IMR-90 (cell line): ENCODE measurements around the gene GTF3C6. TPM values are rescaled to one million over a fixed set of nuclear protein-coding genes. Genes with fewer than 3 reads are reported as not detected.
A peak's percentile ranks its signal among the peaks of the same experiment; 100 is the strongest.

Experiments used
- ATAC-seq: fragments of 200-7000 bp; cut with Tn5 transposase; 2 replicates; pipeline ENCODE4 v1.9.1; 2020; ENCODE audit warnings: low read depth, mild to moderate bottlenecking, moderate library complexity
- BruUV-seq: library from RNA; stranded (reverse); fragments of 400-500 nt; replicated peaks from 2 replicates; lab custom pipeline; 2021; lab: Mats Ljungman, UMichigan
- CTCF ChIA-PET: fragments of 300-600 bp; formaldehyde crosslinking; extraction: SDS; loops from one replicate; lab custom pipeline; 2021; ENCODE audit warnings: antibody characterized with exemption; lab: Yijun Ruan, JAX
- POLR2A ChIA-PET: fragments of 300-600 bp; sonication (Branson Sonifier 250); formaldehyde crosslinking; loops from one replicate; lab custom pipeline; 2022; ENCODE audit warnings: antibody characterized with exemption; ENCODE audit not compliant: unreplicated experiment; lab: Charles Lee
- DNase-seq: peaks from one replicate; pipeline ENCODE4 v3.0.0; 2013
- H2AFZ ChIP-seq: replicated peaks from 2 replicates; pipeline ENCODE3; 2013; ENCODE audit warnings: low read length, mild to moderate bottlenecking; ENCODE audit not compliant: poor library complexity
- H2AK5ac ChIP-seq: 2 replicates; pipeline ENCODE4 v1.6.1; 2013; ENCODE audit warnings: low read depth, low read length, inconsistent platforms
- H2AK9ac ChIP-seq: replicated peaks from 2 replicates; pipeline ENCODE3; 2013; ENCODE audit warnings: mild to moderate bottlenecking, low read depth, low read length, moderate library complexity; ENCODE audit not compliant: poor library complexity
- H2BK120ac ChIP-seq: 2 replicates; pipeline ENCODE4 v1.6.1; 2013; ENCODE audit warnings: low read depth, low read length, inconsistent platforms
- H2BK15ac ChIP-seq: 3 replicates; pipeline ENCODE4 v1.6.1; 2013; ENCODE audit warnings: low read depth, low read length, inconsistent platforms
- H2BK20ac ChIP-seq: 2 replicates; pipeline ENCODE4 v1.6.1; 2013; ENCODE audit warnings: low read depth, mild to moderate bottlenecking, inconsistent platforms, low read length, moderate library complexity
- H2BK5ac ChIP-seq: 2 replicates; pipeline ENCODE4 v1.6.1; 2013; ENCODE audit warnings: mild to moderate bottlenecking, low read depth, low read length, inconsistent platforms; ENCODE audit not compliant: poor library complexity, severe bottlenecking
- H3K14ac ChIP-seq: replicated peaks from 2 replicates; pipeline ENCODE4 v1.6.1; 2013; ENCODE audit warnings: low read depth, low read length, inconsistent platforms
- H3K18ac ChIP-seq: 2 replicates; pipeline ENCODE4 v1.6.1; 2013; ENCODE audit warnings: low read depth, low read length, control low read depth
- H3K23ac ChIP-seq: 2 replicates; pipeline ENCODE4 v1.6.1; 2013; ENCODE audit warnings: low read depth, low read length, inconsistent platforms
- H3K27ac ChIP-seq: 2 replicates; pipeline ENCODE4 v1.5.1; 2013; ENCODE audit warnings: mild to moderate bottlenecking, control low read depth, low read length; ENCODE audit not compliant: insufficient read depth
- H3K27me3 ChIP-seq: 2 replicates; pipeline ENCODE4 v1.6.1; 2013; ENCODE audit warnings: low read length; ENCODE audit not compliant: control insufficient read depth, insufficient read depth
- H3K36me3 ChIP-seq: 2 replicates; pipeline ENCODE4 v1.6.1; 2013; ENCODE audit warnings: low read length, mixed read lengths; ENCODE audit not compliant: control insufficient read depth, insufficient read depth
- H3K4ac ChIP-seq: 2 replicates; pipeline ENCODE4 v1.6.1; 2013; ENCODE audit warnings: low read depth, low read length, inconsistent platforms
- H3K4me1 ChIP-seq: 2 replicates; pipeline ENCODE4 v1.6.1; 2013; ENCODE audit warnings: low read length, mixed read lengths; ENCODE audit not compliant: control insufficient read depth, insufficient read depth
- H3K4me2 ChIP-seq: 2 replicates; pipeline ENCODE4 v1.6.1; 2013; ENCODE audit warnings: low read depth, mild to moderate bottlenecking, control low read depth, low read length, moderate library complexity
- H3K4me3 ChIP-seq: 2 replicates; pipeline ENCODE4 v1.5.1; 2013; ENCODE audit warnings: low read depth, mild to moderate bottlenecking, control low read depth, low read length, moderate library complexity; ENCODE audit not compliant: insufficient read depth
- H3K56ac ChIP-seq: 2 replicates; pipeline ENCODE4 v1.6.1; 2013; ENCODE audit warnings: low read length, inconsistent platforms; ENCODE audit not compliant: insufficient read depth; ENCODE audit errors: extremely low read depth
- H3K79me1 ChIP-seq, 2 experiments: 2 replicates each; pipeline ENCODE4 v1.6.1; 2013; ENCODE audit warnings: low read length in 2 of 2, inconsistent platforms in 1 of 2, low read depth in 1 of 2
- H3K9ac ChIP-seq: 2 replicates; pipeline ENCODE4 v1.6.1; 2013; ENCODE audit warnings: low read depth, low read length, control low read depth
- H3K9me1 ChIP-seq: 2 replicates; pipeline ENCODE4 v1.6.1; 2013; ENCODE audit warnings: low read length, inconsistent platforms; ENCODE audit not compliant: insufficient read depth
- H3K9me3 ChIP-seq: 2 replicates; pipeline ENCODE4 v1.6.1; 2013; ENCODE audit warnings: low read length; ENCODE audit not compliant: control insufficient read depth, insufficient read depth
- H4K20me1 ChIP-seq: 2 replicates; pipeline ENCODE4 v1.6.1; 2013; ENCODE audit warnings: low read length, inconsistent platforms; ENCODE audit not compliant: insufficient read depth
- H4K5ac ChIP-seq: 2 replicates; pipeline ENCODE4 v1.6.1; 2013; ENCODE audit warnings: mild to moderate bottlenecking, low read depth, low read length, control low read depth
- H4K8ac ChIP-seq, 2 experiments: 2 replicates each; pipeline ENCODE4 v1.6.1; 2013; ENCODE audit warnings: low read depth in 2 of 2, low read length in 2 of 2, control low read depth in 1 of 2, inconsistent platforms in 1 of 2
- H4K91ac ChIP-seq: 2 replicates; pipeline ENCODE4 v1.6.1; 2013; ENCODE audit warnings: low read depth, low read length, inconsistent platforms; ENCODE audit not compliant: insufficient read depth
- MAZ ChIP-seq: IDR thresholded peaks from 2 replicates; pipeline ENCODE4 v1.6.1; 2012; ENCODE audit warnings: low read depth, mild to moderate bottlenecking, low read length, improper control_type of control experiment, moderate library complexity, borderline replicate concordance
- RAD21 ChIP-seq: IDR thresholded peaks from 2 replicates; pipeline ENCODE4 v1.6.1; 2012; ENCODE audit warnings: low read length, improper control_type of control experiment
- SMC3 ChIP-seq: fragments of 150-350 bp; IDR thresholded peaks from 2 replicates; pipeline ENCODE4 v1.6.1; 2016; ENCODE audit warnings: low read depth, mild to moderate bottlenecking, antibody characterized with exemption, low read length, moderate library complexity
- WGBS, 2 experiments: methylation state at CpG; one replicate each; pipeline versions ENCODE4 v1.1.5 to v1.1.7; 2013; ENCODE audit warnings: missing lambda C conversion rate in 2 of 2; ENCODE audit not compliant: insufficient read length in 1 of 2; ENCODE audit errors: extremely low coverage in 2 of 2; 5-methylcytosine and 5-hydroxymethylcytosine counted together
- dilution Hi-C: fragments of 300-500 bp; cut with HindIII; formaldehyde crosslinking; loops from one replicate; pipeline ENCODE4 v1.14.3; 2018; ENCODE audit warnings: low sequenced_read_pairs; ENCODE audit not compliant: unreplicated experiment
- in situ Hi-C: fragments of 300-500 bp; cut with MboI; formaldehyde crosslinking; loops from 3 replicates; pipeline ENCODE4 v1.14.3; 2019; ENCODE audit warnings: low sequenced_read_pairs, inconsistent platforms, mixed read lengths
- intact Hi-C: fragments of 100-400 bp; cut with micrococcal nuclease; formaldehyde crosslinking; loops from 2 replicates; pipeline ENCODE4 v1.10.0; 2022
- polyA plus RNA-seq, 3 experiments: library from polyadenylated mRNA; depleted of rRNA; stranded (reverse); fragments of >200 nt; gene quantifications; 2 replicates each; pipeline ENCODE4 v1.2.3, GENCODE V29; 2012; ENCODE audit warnings: low replicate concordance in 1 of 3
- total RNA-seq: library from RNA; depleted of rRNA; stranded (reverse); fragments of >200 nt; gene quantifications from 2 replicates; pipeline ENCODE4 v1.2.3, GENCODE V29; 2012
- TF ChIP-seq, protein P1 (sequence below): conservative IDR thresholded peaks from 2 replicates; pipeline ENCODE4 v1.5.1; 2012; ENCODE audit warnings: mild to moderate bottlenecking, low read depth, low read length, improper control_type of control experiment

Gene GTF3C6
- total and polyA plus RNA-seq, 2 of the 4 experiments (the other 2 are of a cell fraction) = 10.4 to 40.5 TPM

DNA sequence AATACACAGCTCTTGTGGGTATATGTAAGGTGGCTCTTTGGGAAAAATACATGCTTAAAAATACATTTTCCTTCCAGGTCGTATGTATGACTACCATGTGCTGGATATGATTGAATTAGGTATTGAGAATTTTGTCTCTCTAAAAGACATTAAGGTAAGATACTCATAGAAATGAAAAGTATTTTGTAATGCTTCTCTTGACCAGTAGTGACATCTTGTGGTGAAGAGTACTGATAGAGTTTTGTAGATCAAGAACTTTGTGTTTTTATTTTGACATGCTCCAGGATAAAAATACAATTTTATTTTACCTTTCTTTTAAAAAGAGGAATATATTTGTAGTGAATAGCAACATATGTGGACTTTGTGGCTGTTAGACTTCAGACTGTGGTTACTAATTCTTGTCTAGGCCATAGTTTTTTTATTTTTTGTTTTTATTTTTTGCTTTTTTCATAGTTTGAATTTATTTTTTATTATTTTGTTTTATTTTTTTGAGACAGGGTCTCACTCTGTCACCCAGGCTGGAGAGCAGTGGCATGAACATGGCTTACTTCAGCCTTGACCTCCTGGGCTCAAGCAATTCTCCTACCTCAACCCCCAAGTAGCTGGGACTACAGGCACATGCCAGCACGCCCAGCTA lies 41.2 kb downstream of the GTF3C6 start:
- ChIA-PET POLR2A (no interaction called here), CTCF (interaction anchor here (0.6 to 2.3 kb wide), 3 partner anchors 10 to 471 kb away, joined by 3 to 7 read pairs (median 3); no protein-coding TSS in a partner anchor)
- Histone ChIP-seq H3K23ac (no peak overlapping the region), H2AFZ (no peak overlapping the region), H2AK5ac (no peak overlapping the region), H2BK15ac (no peak overlapping the region), H2BK20ac (no peak overlapping the region), H3K79me1 (peaks cover 11 to 15% of the 10 kb centered on the region in 2 experiments; a peak in 3 of 4 replicates), H3K4me2 (no peak overlapping the region), H4K91ac (no peak overlapping the region), H2AK9ac (no peak overlapping the region), H3K9ac (no peak overlapping the region), H3K36me3 (peaks cover 44% of the 10 kb centered on the region), H2BK5ac (no peak overlapping the region), H2BK120ac (no peak overlapping the region), H3K4me1 (no peaks in the 10 kb centered on the region), H3K9me3 (no peaks in the 10 kb centered on the region), H3K27ac (no peak overlapping the region), H4K5ac (no peak overlapping the region), H4K8ac (no peak overlapping the region), H3K27me3 (no peaks in the 10 kb centered on the region), H3K14ac (no peak overlapping the region), H3K4me3 (no peak overlapping the region), H3K56ac (no peak overlapping the region), H3K9me1 (no peaks in the 10 kb centered on the region), H3K4ac (no peak overlapping the region), H4K20me1 (no peaks in the 10 kb centered on the region), H3K18ac (no peak overlapping the region)
- in situ Hi-C loops = loop anchor here (5.0 kb wide), 1 partner anchor 477 kb away; no protein-coding TSS in a partner anchor
- no TSS peak for BruUV-seq
- TF ChIP-seq SMC3 = peak; percentile 56
- TF ChIP-seq RAD21 = peak; percentile 62
- no peak for TF ChIP-seq MAZ
- TF ChIP-seq, protein P1, sequence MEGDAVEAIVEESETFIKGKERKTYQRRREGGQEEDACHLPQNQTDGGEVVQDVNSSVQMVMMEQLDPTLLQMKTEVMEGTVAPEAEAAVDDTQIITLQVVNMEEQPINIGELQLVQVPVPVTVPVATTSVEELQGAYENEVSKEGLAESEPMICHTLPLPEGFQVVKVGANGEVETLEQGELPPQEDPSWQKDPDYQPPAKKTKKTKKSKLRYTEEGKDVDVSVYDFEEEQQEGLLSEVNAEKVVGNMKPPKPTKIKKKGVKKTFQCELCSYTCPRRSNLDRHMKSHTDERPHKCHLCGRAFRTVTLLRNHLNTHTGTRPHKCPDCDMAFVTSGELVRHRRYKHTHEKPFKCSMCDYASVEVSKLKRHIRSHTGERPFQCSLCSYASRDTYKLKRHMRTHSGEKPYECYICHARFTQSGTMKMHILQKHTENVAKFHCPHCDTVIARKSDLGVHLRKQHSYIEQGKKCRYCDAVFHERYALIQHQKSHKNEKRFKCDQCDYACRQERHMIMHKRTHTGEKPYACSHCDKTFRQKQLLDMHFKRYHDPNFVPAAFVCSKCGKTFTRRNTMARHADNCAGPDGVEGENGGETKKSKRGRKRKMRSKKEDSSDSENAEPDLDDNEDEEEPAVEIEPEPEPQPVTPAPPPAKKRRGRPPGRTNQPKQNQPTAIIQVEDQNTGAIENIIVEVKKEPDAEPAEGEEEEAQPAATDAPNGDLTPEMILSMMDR = peak; percentile 56
- intact Hi-C loops = loop anchor here (1.0 to 5.0 kb wide), 2 partner anchors 317 to 471 kb away; no protein-coding TSS in a partner anchor
- dilution Hi-C loops = loop anchor here (10.0 kb wide), 1 partner anchor 465 kb away; no protein-coding TSS in a partner anchor
- peak; percentile 54; the same call in 1 of the 2 replicates for ATAC-seq
- no CpG with 5 or more reads among the region's 2 CpGs for WGBS, 2 experiments
- peak; percentile 46 for DNase-seq
